CD14-positive monocyte (primary cell): Measurements from ENCODE around the gene PSMD1. TPM values are rescaled to one million over a fixed set of nuclear protein-coding genes. Genes with fewer than 3 reads are reported as not detected.

Source experiments
- DNase-seq, 3 donors: peaks; one replicate each; pipeline ENCODE4 v3.0.0-alpha.2; 2011 to 2022
- H2AFZ ChIP-seq: 2 replicates; pipeline ENCODE4 v1.6.0; 2012; ENCODE audit warnings: mild to moderate bottlenecking, low read depth, low read length, inconsistent platforms; ENCODE audit not compliant: insufficient read depth, poor library complexity, severe bottlenecking
- H3K27ac ChIP-seq, 2 donors: 1 replicate in 1 of 2; 2 replicates in 1 of 2; pipeline ENCODE4 v1.5.1; 2012 to 2013; ENCODE audit warnings: low read length in 2 of 2, control low read depth in 1 of 2, inconsistent platforms in 1 of 2, low read depth in 1 of 2, mild to moderate bottlenecking in 1 of 2
- H3K27me3 ChIP-seq, 2 donors: one replicate each; pipeline versions ENCODE4 v1.6.0 to v1.6.1; 2011 to 2013; ENCODE audit warnings: low read length in 2 of 2; ENCODE audit not compliant: control insufficient read depth in 2 of 2, insufficient read depth in 2 of 2
- H3K36me3 ChIP-seq, 2 donors: replicated peaks in 1 of 2; 1 replicate in 1 of 2; 2 replicates in 1 of 2; pipeline versions ENCODE4 v1.5.1 to v1.6.1; 2012 to 2013; ENCODE audit warnings: low read length in 2 of 2, control low read depth in 1 of 2, inconsistent platforms in 1 of 2, mild to moderate bottlenecking in 1 of 2; ENCODE audit not compliant: insufficient read depth in 2 of 2, control insufficient read depth in 1 of 2
- H3K4me1 ChIP-seq, 2 donors: 1 replicate in 1 of 2; 2 replicates in 1 of 2; pipeline versions ENCODE4 v1.5.1 to v1.6.1; 2012 to 2013; ENCODE audit warnings: low read length in 2 of 2, control low read depth in 1 of 2, inconsistent platforms in 1 of 2, mild to moderate bottlenecking in 1 of 2, moderate library complexity in 1 of 2; ENCODE audit not compliant: insufficient read depth in 2 of 2, control insufficient read depth in 1 of 2
- H3K4me2 ChIP-seq: replicated peaks from 2 replicates; pipeline ENCODE3; 2012; ENCODE audit warnings: low read length, moderate library complexity, mild to moderate bottlenecking; ENCODE audit not compliant: poor library complexity, severe bottlenecking; ENCODE audit errors: extremely low read depth
- H3K4me3 ChIP-seq, 3 experiments: fragments of 200-600 bp in 1 of 3; sonication (generic) in 1 of 3; replicated peaks in 1 of 3; 1 replicate in 2 of 3; 2 replicates in 1 of 3; pipeline ENCODE4 v1.5.1; 2011 to 2013; ENCODE audit warnings: low read length in 3 of 3, mild to moderate bottlenecking in 3 of 3, control low read depth in 2 of 3, low read depth in 2 of 3, inconsistent platforms in 1 of 3, moderate library complexity in 1 of 3
- H3K79me2 ChIP-seq: 2 replicates; pipeline ENCODE4 v1.6.0; 2012; ENCODE audit warnings: mild to moderate bottlenecking, control low read depth, inconsistent platforms, low read length, moderate library complexity; ENCODE audit not compliant: insufficient read depth
- H3K9ac ChIP-seq: 2 replicates; pipeline ENCODE4 v1.6.0; 2017; ENCODE audit warnings: low read length, mild to moderate bottlenecking; ENCODE audit not compliant: insufficient read depth, poor library complexity, severe bottlenecking
- H3K9me3 ChIP-seq, 2 donors: replicated peaks in 1 of 2; 1 replicate in 1 of 2; 2 replicates in 1 of 2; pipeline versions ENCODE4 v1.5.1 to v1.6.1; 2012 to 2013; ENCODE audit warnings: low read length in 2 of 2, control low read depth in 1 of 2; ENCODE audit not compliant: control insufficient read depth in 1 of 2, insufficient read depth in 1 of 2
- H4K20me1 ChIP-seq: 2 replicates; pipeline ENCODE4 v1.6.0; 2012; ENCODE audit warnings: mild to moderate bottlenecking, low read length, control low read depth, moderate library complexity; ENCODE audit not compliant: insufficient read depth
- H3K27ac Mint-ChIP-seq, 7 donors: one replicate each; pipeline ENCODE4 v1.8.0; 2020; ENCODE audit warnings: mild to moderate bottlenecking in 7 of 7, mixed read lengths in 7 of 7, moderate library complexity in 6 of 7, inconsistent platforms in 2 of 7
- H3K27me3 Mint-ChIP-seq, 3 donors: one replicate each; pipeline ENCODE4 v1.8.0; 2021 to 2022; ENCODE audit warnings: low read depth in 3 of 3, mild to moderate bottlenecking in 3 of 3, mixed read lengths in 3 of 3, moderate library complexity in 3 of 3, inconsistent platforms in 1 of 3
- H3K36me3 Mint-ChIP-seq, 2 donors: one replicate each; pipeline ENCODE4 v1.8.0; 2020; ENCODE audit warnings: mixed read lengths in 2 of 2, inconsistent platforms in 1 of 2, mild to moderate bottlenecking in 1 of 2
- H3K4me1 Mint-ChIP-seq: one replicate; pipeline ENCODE4 v1.8.0; 2020; ENCODE audit warnings: mild to moderate bottlenecking, mixed read lengths
- H3K4me3 Mint-ChIP-seq, 2 donors: one replicate each; pipeline ENCODE4 v1.8.0; 2020; ENCODE audit warnings: mild to moderate bottlenecking in 2 of 2, mixed read lengths in 2 of 2, moderate library complexity in 1 of 2
- H3K9me3 Mint-ChIP-seq, 7 donors: one replicate each; pipeline ENCODE4 v1.8.0; 2020 to 2022; ENCODE audit warnings: mixed read lengths in 7 of 7, mild to moderate bottlenecking in 6 of 7, moderate library complexity in 6 of 7, inconsistent platforms in 2 of 7
- WGBS: methylation state at CpG from one replicate; pipeline ENCODE4 v1.1.5; 2013; ENCODE audit warnings: missing lambda C conversion rate; ENCODE audit not compliant: insufficient coverage; 5-methylcytosine and 5-hydroxymethylcytosine counted together
- intact Hi-C, 2 donors: fragments of 100-400 bp; cut with micrococcal nuclease; formaldehyde crosslinking; loops; one replicate each; pipeline versions ENCODE4 v1.15.0 to v1.15.1; 2023
- polyA plus RNA-seq, 3 donors: library from polyadenylated mRNA; depleted of rRNA in 1 of 3; unstranded in 2 of 3; stranded (reverse) in 1 of 3; fragments of 300-500 nt in 2 of 3; fragments of >200 nt in 1 of 3; fragmentation: Illumina TruSeq in 2 of 3; gene quantifications; 1 replicate in 2 of 3; 2 replicates in 1 of 3; pipeline ENCODE4 v1.2.3, GENCODE V29; 2012 to 2021
- TF ChIP-seq, protein P1 (sequence below): fragments of 200-600 bp; IDR thresholded peaks from one replicate; pipeline ENCODE4 v1.8.0; 2022; ENCODE audit warnings: antibody characterized with exemption, mild to moderate bottlenecking

PSMD1 gene
- polyA plus RNA-seq, 3 donors = 23.5 to 53.9 (median 37.7) TPM

DNA sequence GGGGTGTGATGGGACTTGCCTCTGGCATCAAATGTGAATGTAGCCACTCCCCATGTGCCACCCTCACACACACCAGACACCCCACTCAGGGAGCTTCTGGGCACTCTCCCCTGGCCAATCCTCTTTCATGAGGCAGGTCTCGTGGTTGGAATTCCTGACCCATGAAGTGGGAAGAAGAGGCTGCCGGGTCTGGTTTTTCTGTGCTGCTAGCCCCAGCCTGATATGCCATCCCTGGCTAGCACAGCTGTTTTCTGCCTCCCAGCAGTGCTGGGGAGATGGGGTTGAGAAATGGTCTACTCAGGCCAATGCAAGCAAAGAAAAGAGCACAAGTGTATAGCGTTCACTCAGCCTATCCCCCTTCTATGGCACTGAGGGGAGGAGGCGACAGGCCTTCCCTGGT lies 20.5 kb upstream of the PSMD1 start:
- Histone ChIP-seq H2AFZ (no peak overlapping the region), H3K36me3 (no peaks in the 10 kb centered on the region), H3K9ac (no peak overlapping the region), H4K20me1 (no peaks in the 10 kb centered on the region), H3K4me2 (no peak overlapping the region), H3K9me3 (peaks cover 0 to 19% of the 10 kb centered on the region in 2 donors), H3K4me3 (no peak overlapping the region), H3K4me1 (peaks cover 0 to 2% of the 10 kb centered on the region in 2 donors), H3K79me2 (no peaks in the 10 kb centered on the region), H3K27ac (no peak overlapping the region), H3K27me3 (peaks cover 36 to 52% of the 10 kb centered on the region in 2 donors)
- Mint-ChIP-seq H3K4me3 (peak overlapping the region in 1 of 2 donors; percentile 89), H3K36me3 (no peaks in the 10 kb centered on the region), H3K27ac (no peak overlapping the region), H3K9me3 (peaks cover 0 to 10% (median 2%) of the 10 kb centered on the region in 7 donors), H3K27me3 (peaks cover 49 to 68% (median 60%) of the 10 kb centered on the region in 3 donors), H3K4me1 (peaks cover 4% of the 10 kb centered on the region)
- DNase-seq = no peak
- intact Hi-C loops = no loop called here
- WGBS = 100% methylated on average over 1 of the region's 4 CpGs
- TF ChIP-seq, protein P1, sequence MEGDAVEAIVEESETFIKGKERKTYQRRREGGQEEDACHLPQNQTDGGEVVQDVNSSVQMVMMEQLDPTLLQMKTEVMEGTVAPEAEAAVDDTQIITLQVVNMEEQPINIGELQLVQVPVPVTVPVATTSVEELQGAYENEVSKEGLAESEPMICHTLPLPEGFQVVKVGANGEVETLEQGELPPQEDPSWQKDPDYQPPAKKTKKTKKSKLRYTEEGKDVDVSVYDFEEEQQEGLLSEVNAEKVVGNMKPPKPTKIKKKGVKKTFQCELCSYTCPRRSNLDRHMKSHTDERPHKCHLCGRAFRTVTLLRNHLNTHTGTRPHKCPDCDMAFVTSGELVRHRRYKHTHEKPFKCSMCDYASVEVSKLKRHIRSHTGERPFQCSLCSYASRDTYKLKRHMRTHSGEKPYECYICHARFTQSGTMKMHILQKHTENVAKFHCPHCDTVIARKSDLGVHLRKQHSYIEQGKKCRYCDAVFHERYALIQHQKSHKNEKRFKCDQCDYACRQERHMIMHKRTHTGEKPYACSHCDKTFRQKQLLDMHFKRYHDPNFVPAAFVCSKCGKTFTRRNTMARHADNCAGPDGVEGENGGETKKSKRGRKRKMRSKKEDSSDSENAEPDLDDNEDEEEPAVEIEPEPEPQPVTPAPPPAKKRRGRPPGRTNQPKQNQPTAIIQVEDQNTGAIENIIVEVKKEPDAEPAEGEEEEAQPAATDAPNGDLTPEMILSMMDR = no peak

DNA sequence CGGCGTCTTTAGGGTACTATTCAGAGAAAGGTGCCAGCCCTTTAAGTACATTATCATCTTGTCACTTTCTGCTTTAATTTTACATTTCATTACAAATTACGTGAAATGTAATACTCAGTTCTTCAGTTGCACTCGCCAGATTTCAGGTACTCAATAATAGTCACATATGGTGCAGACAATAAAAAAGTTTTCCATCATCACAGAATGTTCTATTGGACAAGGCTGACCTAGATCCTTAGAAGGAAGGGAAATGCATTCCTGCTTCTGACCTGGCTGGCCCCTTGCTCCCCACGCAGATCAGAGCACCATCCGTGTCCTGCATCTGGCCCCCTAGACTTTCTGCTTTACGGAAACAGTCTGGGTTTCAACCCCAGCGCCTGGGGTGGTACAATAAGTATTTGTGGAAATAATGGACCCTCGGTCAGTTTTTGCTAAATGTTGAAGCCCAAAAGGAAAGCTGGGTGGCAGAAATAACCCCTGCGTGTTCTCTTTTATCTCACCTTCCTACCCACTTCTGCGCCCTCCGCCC lies 20.0 kb upstream of the PSMD1 start:
- Mint-ChIP-seq H3K27me3 (peaks cover 52 to 73% (median 65%) of the 10 kb centered on the region in 3 donors), H3K27ac (no peak overlapping the region), H3K36me3 (no peaks in the 10 kb centered on the region), H3K9me3 (peaks cover 0 to 10% (median 2%) of the 10 kb centered on the region in 7 donors), H3K4me1 (peaks cover 4% of the 10 kb centered on the region), H3K4me3 (peak overlapping the region in 1 of 2 donors; percentile 89)
- intact Hi-C loops = no loop called here
- Histone ChIP-seq H3K4me3 (no peak overlapping the region), H2AFZ (no peak overlapping the region), H3K9ac (no peak overlapping the region), H3K4me2 (no peak overlapping the region), H4K20me1 (no peaks in the 10 kb centered on the region), H3K27me3 (peaks cover 36 to 56% of the 10 kb centered on the region in 2 donors), H3K79me2 (no peaks in the 10 kb centered on the region), H3K27ac (no peak overlapping the region), H3K9me3 (peaks cover 0 to 19% of the 10 kb centered on the region in 2 donors), H3K4me1 (peaks cover 0 to 2% of the 10 kb centered on the region in 2 donors), H3K36me3 (no peaks in the 10 kb centered on the region)
- TF ChIP-seq, protein P1 = no peak
- WGBS = 72% methylated on average over 4 of the region's 12 CpGs
- no peak for DNase-seq
